Measurements from ENCODE around the gene HOXB2.

GRCh38 chr17:48567209-48567608 is 22.3 kb upstream of the HOXB2 start:
- TF ChIP-seq EZH2 (IDR thresholded peaks at IDR 0.05; ENCODE audit: borderline replicate concordance, low read depth, low read length, poor library complexity, severe bottlenecking) (no peak), CTCF (conservative IDR thresholded peaks at IDR 0.05; ENCODE audit: low read depth, low read length) (no peak)

Measured in A673 (cell line).